GM21528 (cell line): ENCODE data around the gene C14orf180.

Experiments used
- ATAC-seq: cut with Tn5 transposase; IDR thresholded peaks from one replicate; pipeline ENCODE4 v1.9.1; 2021; ENCODE audit warnings: mild to moderate bottlenecking, moderate library complexity; ENCODE audit not compliant: unreplicated experiment, low FRiP score

The C14orf180 gene

DNA sequence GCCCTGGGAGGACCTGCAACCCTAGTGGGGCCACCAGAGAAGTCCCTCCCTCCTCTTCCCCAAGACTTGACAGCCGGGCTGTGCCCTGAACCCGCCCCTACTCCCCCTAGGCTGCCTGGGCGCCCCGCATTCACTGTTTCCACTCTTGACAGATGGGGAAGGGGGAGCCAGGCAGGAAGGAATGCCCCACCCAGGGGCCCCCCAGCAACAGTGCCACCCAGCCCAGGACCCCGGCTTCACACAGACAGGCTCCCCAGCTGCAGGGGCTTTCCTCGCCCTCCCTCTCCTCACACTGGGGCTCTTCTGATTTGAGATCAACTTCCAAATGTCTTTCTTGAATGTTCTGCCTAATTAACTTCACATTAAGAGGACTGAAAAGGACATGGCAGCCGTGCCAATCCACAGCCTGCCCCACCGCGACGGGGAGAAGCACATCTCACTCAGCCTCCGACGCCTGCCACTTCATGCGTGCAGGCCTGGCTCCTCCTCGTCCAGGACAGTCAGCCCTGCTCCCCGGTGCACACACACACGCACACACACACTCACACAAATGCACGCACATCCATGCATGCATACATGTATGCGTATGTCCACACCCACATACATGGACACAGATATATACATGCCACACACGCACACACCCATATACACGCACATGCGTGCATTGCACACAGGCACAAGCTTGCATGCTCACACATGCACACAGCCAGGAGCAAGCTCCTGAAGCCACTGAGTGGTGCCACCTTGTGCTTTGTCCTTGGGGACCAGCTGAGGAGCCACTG lies 19.6 kb upstream of the C14orf180 start:
- ATAC-seq = no peak

DNA sequence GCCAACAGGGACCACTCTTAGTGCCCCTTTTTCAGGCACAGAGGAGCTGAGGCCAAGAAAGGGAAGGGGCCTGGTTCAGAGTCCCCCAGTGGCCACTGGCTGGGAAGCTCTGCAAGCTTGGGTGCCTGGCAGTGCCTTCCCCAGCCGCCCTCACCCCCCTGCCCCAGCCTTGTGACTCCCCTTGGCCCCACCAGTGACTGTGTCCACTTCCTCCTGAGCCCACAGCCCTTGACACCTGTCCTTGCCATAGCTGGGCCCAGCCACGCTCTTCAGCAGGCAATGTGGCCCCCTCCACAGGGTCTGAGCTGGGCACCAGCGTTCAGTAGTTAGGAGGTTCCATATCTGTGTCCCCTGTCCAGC lies 19.0 kb upstream of the C14orf180 start:
- no peak for ATAC-seq

DNA sequence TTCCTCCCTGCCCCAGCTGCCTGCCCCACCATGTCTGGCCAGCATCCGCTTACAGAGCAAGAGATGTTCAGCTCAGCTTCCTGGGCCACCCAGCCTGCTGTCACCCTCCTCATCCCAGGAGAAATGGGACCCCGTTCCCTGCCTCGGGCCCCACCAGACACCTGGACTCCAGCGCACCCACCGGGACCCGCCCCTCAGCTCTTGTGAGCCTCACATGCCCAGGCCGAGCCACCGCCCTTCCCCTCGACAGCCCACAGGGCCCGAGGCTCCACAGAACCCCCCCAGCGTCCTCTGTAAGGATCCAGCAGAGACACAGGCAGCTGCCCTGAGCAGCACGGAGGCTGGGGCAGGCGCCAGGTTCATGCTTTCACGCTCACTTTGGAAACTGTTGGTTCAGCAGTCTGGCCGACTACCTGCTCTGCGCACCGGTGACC lies 18.4 kb upstream of the C14orf180 start:
- ATAC-seq = no peak

DNA sequence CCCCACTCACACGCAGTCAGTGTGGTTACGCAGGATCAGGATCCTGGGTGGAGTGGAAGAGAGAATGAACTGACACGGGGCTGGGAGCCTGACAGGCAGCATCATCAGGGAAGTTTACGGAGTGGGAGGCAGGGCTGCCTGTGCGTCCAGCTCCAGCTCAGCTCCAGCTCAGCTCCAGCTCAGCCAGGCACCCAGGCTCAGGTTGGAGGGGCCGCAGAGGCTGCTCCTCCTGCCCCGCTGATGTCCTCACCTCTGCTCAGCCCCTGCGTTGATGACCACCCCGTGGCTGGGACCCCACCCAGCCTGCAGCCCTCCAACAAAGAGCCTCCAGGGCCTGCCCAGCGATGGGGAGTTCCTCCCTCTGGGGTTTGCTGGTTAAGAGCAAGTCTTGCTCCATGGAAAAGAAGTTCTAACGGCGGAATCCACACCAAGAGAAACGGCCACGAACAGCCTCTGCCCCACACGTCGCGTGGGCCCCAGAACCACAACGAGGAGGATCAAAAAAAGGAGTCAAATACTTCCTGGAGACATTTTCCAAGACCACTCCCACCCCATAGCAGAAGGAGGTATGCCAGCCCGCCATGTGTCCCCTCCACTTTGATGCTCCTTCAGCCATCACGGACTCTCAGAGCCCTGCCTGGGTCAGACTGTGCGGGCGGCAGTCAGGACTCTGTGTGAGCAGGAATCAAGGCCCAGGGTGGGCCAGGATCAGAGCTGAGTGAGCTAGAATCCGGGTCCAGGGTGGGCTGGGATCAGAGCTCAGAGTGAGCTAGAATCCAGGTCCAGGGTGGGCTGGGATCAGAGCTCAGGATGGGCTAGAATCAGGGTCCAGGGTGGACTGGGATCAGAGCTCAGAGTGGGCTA lies 17.7 kb upstream of the C14orf180 start:
- ATAC-seq = no peak

DNA sequence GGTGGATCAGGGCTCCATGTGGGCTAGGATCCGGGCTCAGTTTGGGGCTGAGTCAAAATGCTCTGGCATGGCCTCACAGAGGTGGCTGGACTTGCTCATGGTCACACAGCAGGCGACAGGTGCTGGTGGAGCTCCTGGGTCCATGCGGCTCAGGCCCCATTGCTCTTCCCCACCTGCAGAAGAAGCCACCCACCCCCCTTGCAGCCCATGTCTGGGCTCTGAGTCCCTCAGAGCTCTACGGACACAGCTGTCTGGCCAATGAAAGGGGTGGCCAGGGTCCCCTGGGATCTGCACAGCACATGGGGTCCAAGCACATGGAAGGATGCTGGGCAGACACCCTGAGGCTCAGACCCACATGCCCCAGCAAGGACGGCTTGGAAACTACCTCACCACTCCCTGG lies 17.0 kb upstream of the C14orf180 start:
- ATAC-seq = no peak

DNA sequence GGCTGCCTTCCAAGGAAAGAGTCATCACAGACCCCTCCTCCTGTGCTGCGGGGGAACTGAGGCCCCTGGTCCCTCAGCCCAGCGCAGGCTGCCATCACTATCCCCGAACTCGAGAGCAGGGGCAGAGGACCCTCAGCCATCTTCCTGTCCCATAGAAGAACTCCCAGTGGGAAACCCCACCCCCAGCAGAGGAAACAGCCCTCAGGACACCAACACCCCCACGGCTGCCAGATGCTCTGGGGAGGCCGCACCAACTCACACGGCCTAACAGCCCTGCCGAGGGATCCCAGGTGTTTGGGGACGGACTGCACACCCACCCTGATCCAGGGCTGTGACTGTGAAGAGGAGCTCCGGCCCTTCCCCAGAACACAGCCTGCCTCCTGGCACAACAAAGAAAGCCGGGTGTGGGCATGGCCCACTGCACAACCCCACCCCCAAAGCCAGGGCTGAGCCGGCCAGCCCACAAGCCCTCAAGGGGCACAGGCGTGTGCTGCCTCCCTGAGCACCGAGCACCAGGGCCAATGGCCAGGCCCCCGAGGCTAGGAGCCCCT lies 16.3 kb upstream of the C14orf180 start:
- no peak for ATAC-seq

DNA sequence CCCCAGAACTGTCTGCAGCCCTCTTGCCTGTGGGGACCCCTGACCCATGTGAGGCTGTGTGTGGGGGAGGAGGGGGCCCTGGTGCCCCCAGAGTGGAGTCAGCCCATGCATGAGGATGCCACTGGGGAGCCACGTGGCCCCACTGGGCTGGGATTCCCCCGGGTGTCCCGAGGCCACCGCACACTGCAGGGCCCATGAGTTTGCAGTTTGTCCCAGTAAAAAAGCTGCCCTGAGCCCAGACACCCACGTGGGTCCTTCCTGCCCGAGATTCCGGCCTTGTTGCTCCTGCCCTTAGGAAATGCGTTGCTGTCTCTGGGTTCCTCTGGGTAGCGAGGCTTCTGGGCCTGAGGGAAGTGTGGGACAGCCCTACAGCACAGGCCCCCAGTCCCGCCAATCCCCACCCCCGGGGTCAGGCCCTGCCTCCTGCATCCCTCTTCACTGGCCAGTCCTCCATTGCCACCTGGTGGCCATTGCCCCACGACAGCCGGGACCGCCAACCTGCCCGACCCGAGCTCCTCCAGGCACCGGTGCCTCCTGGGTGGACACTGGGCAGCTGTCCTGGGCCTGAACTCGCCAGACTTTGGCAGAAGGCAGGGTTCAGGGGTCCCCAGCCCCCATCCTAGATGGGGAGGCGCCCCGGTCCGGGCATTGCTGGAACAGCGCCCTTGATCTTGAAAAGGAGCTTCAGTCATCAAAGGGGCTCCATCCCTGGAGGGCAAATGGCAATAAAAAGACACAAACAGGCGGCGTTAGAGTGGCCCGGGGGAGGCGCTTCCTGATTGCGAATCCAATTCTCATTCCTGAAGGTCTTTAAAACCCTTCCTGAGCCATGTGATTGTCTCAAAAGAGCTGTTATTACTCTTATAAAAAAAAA lies 15.6 kb upstream of the C14orf180 start:
- no peak for ATAC-seq

DNA sequence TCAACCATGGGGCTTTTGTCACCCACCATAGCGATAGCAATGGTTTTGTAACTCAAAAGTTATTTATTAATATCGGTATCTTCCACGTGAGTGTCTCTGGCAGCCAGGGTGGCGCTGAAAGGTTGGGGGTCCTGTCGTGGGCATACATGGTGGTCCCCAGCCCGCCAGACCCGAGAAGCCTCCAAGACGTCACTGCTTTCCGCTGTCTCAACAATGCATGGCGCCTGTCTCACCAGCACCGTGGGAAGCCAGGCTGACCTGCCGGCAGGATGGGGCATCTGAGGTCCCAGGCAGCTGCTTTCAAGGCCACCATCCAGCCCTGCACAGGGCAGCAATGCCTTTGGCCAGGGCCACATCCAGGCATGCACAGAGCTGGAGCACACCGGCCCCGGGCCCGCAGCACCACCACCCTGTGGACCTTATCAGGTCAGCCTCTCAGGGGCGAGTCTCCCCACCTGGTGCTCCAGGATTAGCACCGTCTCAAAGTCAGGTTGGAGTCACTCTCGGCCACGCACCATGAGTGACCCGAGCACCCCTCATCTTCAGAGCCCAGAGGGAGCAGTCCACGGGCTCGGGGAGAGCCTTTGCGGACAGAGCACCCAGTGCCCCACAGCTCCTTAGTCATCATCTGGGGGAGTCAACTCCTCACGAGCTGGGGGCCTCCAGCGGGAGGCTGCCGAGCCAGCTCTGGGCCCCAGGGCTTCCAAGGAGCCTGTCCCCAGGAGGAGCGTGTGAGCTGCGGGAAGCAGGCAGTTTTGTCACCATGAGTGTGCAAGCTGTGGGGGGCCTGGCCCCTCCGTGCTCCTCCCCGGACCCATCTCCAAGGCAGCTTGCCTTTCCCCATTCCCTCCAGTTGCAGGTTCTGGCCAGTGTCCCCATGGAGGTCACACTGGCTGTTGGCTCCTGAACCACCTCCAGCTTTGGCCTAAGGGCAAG lies 14.6 kb upstream of the C14orf180 start:
- ATAC-seq = no peak

DNA sequence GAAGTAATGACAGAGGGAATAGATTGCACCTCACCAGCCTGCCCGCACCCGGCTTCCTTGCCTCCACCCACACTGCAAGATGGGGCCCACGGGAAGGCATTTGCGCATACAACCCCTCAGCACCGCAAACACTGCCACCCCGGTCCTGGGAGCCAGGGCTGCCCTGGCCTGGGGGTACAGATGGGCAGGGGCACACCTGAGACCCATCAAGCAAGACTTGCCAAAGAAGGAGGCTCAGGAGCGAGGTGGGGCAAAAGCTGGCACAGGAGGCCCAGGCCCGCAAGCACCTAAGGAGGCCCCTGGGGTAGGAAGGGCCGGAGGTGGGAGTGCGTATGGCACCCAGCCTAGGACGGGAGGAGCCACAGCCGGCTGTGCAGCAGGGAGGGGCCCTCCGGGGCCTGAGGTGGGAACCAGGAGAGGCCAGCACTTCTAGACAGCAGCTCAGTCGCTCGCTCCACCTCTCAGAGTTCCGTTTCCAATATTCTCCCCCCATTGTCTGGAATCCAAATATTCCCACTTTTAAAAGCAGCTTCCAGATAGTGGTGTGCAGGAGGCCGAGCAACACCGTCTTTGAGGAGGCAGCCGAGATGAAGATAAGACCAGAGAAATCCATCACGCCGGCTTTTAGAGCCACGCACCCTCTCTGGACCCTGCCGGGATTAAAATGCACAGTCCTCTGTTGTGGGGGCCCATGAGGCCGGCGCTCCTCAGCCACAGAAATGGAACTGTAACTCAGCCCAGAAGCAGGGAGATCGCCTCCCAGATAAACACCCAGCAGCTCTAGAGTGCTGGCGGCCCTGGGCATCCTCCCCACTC lies 12.2 kb upstream of the C14orf180 start:
- ATAC-seq = no peak

DNA sequence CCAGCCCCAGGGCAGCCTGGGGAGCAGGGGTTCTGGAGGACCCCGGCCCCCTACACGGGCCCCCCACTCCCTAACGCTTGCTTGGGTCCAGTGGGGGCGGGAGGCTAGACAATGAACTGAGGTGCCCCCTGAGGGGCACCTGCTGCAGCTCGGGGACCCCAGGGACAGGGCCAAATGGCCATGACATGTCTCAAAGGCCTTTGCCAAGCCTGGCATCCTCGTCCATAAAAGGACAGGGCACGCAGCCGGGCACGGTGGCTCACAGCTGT lies 11.7 kb upstream of the C14orf180 start:
- no peak for ATAC-seq

DNA sequence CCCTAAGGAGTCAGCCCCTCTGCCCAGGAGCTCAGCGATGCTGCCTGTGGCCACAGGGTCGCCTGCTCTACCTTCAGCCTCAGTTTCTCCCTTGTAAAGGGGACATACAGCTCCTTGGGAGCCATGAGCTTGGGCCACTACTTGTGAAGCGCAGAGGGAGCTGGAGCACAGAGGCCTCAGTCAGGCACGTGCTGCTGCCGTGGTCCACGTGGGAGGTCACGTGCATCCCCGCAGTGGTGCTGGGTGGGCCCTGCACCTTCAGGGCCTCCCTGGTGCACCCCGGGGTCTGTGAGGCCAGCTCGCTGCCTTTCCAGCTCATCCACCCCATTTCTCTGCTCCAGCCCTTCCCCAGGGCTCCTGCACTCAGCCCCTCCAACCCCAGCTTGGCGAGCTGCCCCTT lies 10.9 kb upstream of the C14orf180 start:
- ATAC-seq = no peak

DNA sequence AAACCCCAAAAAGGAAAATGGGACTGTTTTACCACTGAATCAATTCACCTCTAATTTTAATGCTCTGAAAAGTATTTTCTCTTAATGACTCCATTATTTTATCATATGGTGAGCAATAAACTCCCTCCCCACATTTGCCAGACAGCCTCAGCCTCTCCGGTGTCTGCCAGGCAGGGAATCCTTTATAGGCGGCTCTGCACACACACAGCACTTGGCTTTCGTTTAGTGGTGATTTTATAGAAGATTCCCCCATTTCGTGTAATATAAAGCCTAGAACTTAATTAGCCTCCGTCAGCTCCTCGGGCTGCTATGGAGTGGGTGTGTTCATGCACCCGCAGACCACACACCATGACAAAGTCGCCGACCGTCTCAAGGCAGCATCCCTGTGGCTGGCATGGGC lies 10.1 kb upstream of the C14orf180 start:
- ATAC-seq = no peak

DNA sequence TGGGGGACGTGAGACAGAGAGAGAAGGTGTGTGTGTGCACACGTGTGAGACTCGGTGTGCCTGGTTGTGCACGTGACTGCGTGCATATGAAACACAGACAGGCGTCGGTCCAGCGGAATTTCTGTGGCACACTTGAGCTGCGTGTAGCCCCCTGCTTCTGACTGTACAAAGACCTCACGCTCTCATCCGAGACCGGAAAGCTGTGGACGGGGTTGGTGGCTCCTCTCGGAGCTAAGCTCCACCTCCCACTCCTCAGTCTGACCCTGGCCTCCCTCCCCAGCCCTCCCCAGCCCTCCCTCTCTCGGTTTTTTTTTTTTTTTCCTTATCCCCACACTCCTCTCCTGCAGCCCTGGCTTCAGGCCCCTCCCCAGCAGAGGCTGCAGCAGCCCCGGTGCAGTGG lies 8.3 kb upstream of the C14orf180 start:
- ATAC-seq = no peak

DNA sequence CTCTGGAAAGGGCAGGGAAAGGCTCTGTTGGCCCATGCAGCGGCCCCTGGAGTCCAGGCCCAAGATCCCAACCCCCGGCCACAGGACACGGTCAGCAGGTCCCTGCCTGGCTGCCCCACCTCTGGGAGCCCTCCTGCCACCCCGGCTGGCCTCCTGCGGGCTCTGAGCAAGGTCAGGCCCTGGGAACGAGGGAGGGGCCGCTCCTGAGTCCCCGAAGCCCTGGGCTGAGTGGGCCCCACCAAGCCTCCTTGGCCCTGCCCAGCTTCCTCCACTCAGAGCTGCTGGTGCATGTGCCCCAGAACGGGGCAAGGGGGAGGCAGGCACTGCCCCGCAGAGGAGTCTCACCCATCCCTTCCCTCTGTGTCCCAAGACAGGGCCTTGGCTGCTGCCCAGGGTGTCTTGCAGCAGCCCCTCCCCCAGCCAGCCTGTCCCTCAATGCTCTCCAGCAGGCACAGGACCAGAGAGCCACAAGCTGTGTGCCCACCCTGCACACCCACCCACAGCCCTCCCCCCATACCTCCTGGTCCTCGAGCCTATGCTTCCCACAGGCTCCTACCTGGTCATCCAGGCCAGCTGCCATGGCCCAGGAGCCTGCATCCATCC lies 7.4 kb upstream of the C14orf180 start:
- no peak for ATAC-seq

DNA sequence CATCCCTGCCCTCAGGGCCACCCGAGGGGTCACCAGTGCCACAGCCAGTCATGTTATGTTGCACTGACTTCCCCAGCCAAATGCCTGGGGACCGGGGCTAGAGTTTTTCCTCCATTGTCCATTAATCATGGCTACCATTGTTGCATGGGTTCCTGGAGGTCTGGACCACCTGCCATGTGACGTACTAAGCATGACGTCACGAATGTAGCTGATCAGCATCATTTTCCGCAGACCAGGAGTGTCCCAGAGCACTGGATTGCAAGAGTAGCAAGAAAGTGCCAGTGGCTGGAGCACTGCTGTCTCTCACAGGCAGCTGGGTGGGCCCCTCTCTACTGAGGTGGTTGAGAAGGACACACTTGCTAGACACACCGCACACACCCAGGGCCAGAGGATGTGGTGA lies 6.9 kb upstream of the C14orf180 start:
- no peak for ATAC-seq

DNA sequence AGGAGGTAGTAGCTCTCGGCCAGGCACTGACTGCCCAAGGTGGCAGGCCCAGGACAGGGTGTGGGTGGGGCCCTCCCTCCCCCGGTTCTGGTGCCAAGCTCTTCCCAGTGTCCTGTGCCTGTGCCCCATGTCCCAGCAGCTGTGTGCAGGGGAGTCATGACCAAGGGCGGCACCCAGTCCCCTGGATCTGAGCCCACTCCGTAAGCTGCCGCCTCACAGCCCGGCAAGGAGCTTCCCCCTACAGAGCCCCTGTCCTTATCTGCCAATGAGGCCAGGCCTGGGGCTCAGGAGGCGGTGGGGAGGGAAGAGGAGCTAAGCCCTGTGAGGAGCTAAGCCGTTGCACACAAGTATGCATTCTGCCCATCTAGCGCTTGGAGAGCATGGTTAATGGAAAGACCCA lies 5.6 kb upstream of the C14orf180 start:
- ATAC-seq = no peak

DNA sequence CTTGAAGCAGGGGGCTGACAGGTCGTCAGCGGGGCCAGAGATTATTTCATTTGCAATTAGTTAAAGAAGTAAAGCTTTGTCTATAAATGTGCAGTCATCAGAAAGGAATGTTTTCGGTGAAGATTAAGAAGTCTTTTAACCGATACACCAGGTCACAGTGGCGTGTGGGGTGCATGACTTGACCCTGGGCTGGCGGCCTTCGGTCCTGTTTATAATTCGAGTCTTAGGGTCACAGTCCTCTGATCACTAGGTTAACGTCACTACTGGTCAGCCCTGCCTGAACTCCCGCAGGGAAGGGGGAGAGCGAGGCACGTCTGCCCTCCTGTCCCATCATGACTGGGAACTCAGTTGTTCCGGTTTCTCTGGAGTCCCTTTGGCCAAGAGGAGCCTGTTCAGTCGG lies 5.0 kb upstream of the C14orf180 start:
- no peak for ATAC-seq

DNA sequence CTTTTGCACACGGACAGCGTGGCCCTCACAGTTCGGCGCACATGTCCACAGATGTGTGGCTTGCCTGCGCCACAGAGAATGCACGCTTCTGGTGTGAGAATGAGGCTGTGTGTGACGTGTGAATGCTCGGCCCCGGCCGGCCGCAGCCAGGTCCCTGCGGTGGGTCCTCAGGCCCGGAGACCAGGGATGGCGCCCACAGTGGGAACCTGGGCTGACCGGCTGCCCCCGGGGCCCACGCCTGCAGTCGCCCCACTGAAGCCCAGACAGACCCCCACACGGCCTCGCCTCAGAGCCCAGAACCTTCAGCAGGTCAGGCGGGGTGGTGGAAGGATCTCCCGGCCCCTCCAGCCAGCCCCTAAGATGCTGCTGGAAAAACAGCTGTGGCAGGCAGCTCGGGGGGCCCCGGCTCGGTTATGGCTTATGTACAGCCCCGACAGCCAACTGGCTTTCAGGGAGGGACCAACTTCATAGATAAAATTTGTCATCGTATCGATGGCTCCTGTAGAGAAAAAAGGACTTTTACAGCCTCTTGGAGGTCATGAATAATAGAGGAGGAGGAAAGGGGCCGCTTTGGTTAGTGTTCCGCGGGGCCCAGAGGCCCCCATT lies 4.5 kb upstream of the C14orf180 start:
- no peak for ATAC-seq
